K562 (cell line): Measurements from ENCODE around the gene IRF2.

Experiments
- CBFB ChIP-seq: sonication (generic); formaldehyde crosslinking; IDR thresholded peaks from 2 replicates; pipeline ENCODE4 v1.4.0; 2020; ENCODE audit warnings: mild to moderate bottlenecking, missing genetic modification reagents
- FOXJ2 ChIP-seq: fragments of 200-800 bp; sonication (Bioruptor generic); IDR thresholded peaks from 2 replicates; pipeline ENCODE4 v1.6.1; 2016; ENCODE audit warnings: missing genetic modification characterization, missing compliant biosample characterization
- IRF2 ChIP-seq: sonication (generic); formaldehyde crosslinking; IDR thresholded peaks from 2 replicates; pipeline ENCODE4 v1.8.1; 2022; ENCODE audit warnings: mild to moderate bottlenecking, missing genetic modification reagents
- POLR2A ChIP-seq: fragments of 450-650 bp; conservative IDR thresholded peaks from 2 replicates; pipeline ENCODE4 v1.6.1; 2016
- ZBED1 ChIP-seq: IDR thresholded peaks from 2 replicates; pipeline ENCODE4 v1.6.1; 2014
- ZNF224 ChIP-seq: sonication (generic); formaldehyde crosslinking; IDR thresholded peaks from 2 replicates; pipeline ENCODE4 v1.8.0; 2022; ENCODE audit warnings: mild to moderate bottlenecking, missing genetic modification reagents
- ZNF830 ChIP-seq: fragments of 250-450 bp; sonication (Bioruptor Pico); IDR thresholded peaks from 2 replicates; pipeline ENCODE4 v1.5.0; 2021; ENCODE audit warnings: mild to moderate bottlenecking
- TF ChIP-seq, protein P1 (sequence below): sonication (generic); formaldehyde crosslinking; IDR thresholded peaks from 2 replicates; pipeline ENCODE4 v1.8.0; 2023; ENCODE audit warnings: mild to moderate bottlenecking, missing genetic modification reagents
- TF ChIP-seq, protein P2 (sequence below), 3 experiments: IDR thresholded peaks in 2 of 3; conservative IDR thresholded peaks in 1 of 3; 2 replicates each; pipeline ENCODE4 v1.5.1; 2011 to 2012; ENCODE audit warnings: low read length in 3 of 3, mild to moderate bottlenecking in 3 of 3, control low read depth in 2 of 3, improper control_type of control experiment in 1 of 3, inconsistent platforms in 1 of 3, low read depth in 1 of 3, mixed read lengths in 1 of 3, moderate library complexity in 1 of 3; ENCODE audit not compliant: insufficient read depth in 2 of 3
- TF ChIP-seq, protein P3 (sequence below): sonication (generic); formaldehyde crosslinking; IDR thresholded peaks from 2 replicates; pipeline ENCODE4 v1.8.0; 2022; ENCODE audit warnings: missing genetic modification reagents, mild to moderate bottlenecking, borderline replicate concordance
- TF ChIP-seq, protein P4 (sequence below): sonication (generic); formaldehyde crosslinking; IDR thresholded peaks from 2 replicates; pipeline ENCODE4 v1.8.0; 2022; ENCODE audit warnings: mild to moderate bottlenecking, missing genetic modification reagents
- TF ChIP-seq, protein P5 (sequence below): fragments of 450-650 bp; IDR thresholded peaks from 2 replicates; pipeline ENCODE4 v1.7.0; 2016; ENCODE audit warnings: borderline replicate concordance

DNA sequence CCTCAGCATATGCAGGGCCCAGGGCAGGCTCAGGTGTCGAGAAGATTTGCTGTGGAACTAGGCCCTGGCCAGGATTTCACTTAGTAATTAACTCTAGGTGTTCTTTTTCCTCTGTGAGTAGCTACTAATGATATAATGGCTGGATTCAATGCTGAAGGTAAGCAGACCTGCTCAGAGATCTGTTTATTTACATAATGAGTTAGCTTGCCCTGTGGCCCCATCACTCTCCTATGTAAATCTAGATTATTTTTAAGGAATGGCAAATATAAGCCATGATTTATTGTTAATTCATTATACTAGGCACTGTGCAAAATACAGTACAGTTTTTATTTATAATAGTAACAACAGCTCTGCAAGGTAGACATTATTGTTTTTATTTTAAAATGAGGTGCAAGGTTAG, 117.2 kb downstream of the IRF2 start:
- TF ChIP-seq CBFB (CRISPR knock-in tag) = no peak
- TF ChIP-seq, protein P1, sequence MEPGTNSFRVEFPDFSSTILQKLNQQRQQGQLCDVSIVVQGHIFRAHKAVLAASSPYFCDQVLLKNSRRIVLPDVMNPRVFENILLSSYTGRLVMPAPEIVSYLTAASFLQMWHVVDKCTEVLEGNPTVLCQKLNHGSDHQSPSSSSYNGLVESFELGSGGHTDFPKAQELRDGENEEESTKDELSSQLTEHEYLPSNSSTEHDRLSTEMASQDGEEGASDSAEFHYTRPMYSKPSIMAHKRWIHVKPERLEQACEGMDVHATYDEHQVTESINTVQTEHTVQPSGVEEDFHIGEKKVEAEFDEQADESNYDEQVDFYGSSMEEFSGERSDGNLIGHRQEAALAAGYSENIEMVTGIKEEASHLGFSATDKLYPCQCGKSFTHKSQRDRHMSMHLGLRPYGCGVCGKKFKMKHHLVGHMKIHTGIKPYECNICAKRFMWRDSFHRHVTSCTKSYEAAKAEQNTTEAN (CRISPR knock-in tag) = no peak
- no peak for TF ChIP-seq POLR2A
- no peak for TF ChIP-seq ZBED1
- TF ChIP-seq, protein P2, sequence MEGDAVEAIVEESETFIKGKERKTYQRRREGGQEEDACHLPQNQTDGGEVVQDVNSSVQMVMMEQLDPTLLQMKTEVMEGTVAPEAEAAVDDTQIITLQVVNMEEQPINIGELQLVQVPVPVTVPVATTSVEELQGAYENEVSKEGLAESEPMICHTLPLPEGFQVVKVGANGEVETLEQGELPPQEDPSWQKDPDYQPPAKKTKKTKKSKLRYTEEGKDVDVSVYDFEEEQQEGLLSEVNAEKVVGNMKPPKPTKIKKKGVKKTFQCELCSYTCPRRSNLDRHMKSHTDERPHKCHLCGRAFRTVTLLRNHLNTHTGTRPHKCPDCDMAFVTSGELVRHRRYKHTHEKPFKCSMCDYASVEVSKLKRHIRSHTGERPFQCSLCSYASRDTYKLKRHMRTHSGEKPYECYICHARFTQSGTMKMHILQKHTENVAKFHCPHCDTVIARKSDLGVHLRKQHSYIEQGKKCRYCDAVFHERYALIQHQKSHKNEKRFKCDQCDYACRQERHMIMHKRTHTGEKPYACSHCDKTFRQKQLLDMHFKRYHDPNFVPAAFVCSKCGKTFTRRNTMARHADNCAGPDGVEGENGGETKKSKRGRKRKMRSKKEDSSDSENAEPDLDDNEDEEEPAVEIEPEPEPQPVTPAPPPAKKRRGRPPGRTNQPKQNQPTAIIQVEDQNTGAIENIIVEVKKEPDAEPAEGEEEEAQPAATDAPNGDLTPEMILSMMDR (IDR thresholded peaks at IDR 0.05 in 2 of 3, conservative IDR thresholded peaks at IDR 0.05 in 1 of 3; ENCODE audit: insufficient read depth in 2 of 3, low read depth in 1 of 3, low read length in 3 of 3) = no peak
- TF ChIP-seq, protein P3, sequence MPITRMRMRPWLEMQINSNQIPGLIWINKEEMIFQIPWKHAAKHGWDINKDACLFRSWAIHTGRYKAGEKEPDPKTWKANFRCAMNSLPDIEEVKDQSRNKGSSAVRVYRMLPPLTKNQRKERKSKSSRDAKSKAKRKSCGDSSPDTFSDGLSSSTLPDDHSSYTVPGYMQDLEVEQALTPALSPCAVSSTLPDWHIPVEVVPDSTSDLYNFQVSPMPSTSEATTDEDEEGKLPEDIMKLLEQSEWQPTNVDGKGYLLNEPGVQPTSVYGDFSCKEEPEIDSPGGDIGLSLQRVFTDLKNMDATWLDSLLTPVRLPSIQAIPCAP (CRISPR knock-in tag) = no peak
- TF ChIP-seq IRF2 (CRISPR knock-in tag) = no peak
- TF ChIP-seq, protein P4, sequence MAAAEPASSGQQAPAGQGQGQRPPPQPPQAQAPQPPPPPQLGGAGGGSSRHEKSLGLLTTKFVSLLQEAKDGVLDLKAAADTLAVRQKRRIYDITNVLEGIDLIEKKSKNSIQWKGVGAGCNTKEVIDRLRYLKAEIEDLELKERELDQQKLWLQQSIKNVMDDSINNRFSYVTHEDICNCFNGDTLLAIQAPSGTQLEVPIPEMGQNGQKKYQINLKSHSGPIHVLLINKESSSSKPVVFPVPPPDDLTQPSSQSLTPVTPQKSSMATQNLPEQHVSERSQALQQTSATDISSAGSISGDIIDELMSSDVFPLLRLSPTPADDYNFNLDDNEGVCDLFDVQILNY (CRISPR knock-in tag) = no peak
- TF ChIP-seq ZNF830 (CRISPR knock-in tag) = no peak
- no peak for TF ChIP-seq ZNF224 (CRISPR knock-in tag)
- TF ChIP-seq, protein P5, sequence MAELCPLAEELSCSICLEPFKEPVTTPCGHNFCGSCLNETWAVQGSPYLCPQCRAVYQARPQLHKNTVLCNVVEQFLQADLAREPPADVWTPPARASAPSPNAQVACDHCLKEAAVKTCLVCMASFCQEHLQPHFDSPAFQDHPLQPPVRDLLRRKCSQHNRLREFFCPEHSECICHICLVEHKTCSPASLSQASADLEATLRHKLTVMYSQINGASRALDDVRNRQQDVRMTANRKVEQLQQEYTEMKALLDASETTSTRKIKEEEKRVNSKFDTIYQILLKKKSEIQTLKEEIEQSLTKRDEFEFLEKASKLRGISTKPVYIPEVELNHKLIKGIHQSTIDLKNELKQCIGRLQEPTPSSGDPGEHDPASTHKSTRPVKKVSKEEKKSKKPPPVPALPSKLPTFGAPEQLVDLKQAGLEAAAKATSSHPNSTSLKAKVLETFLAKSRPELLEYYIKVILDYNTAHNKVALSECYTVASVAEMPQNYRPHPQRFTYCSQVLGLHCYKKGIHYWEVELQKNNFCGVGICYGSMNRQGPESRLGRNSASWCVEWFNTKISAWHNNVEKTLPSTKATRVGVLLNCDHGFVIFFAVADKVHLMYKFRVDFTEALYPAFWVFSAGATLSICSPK = no peak
- no peak for TF ChIP-seq FOXJ2 (tag)
